Measurements from ENCODE around the gene ANXA2.
"Not testable (repeated sequence)": the region's sequence is repeated elsewhere in the genome, so short reads cannot be mapped to it uniquely, and the experiment has no call there.

Gene ANXA2

GRCh38 chr15:60397772-60398445 is at the start of gene ANXA2:
TSS of gene ANXA2 (minus strand) at chr15:60397986. CDS start at chr15:60386075, 11,911 bp downstream.
- peak; percentile 56 for DNase-seq (ENCODE audit: low read depth)

GRCh38 chr15:60444289-60444912 is 46.6 kb upstream of the ANXA2 start:
- DNase-seq (ENCODE audit: low read depth) = no peak

- no peak for DNase-seq (ENCODE audit: low read depth)
These were observed 45.0 kb upstream of the ANXA2 start for GRCh38 chr15:60442763-60443162.

GRCh38 chr15:60442031-60442650 is 44.4 kb upstream of the ANXA2 start:
- no peak for DNase-seq (ENCODE audit: low read depth)

- no peak for DNase-seq (ENCODE audit: low read depth)
These were observed 43.5 kb upstream of the ANXA2 start for GRCh38 chr15:60441331-60441730.

GRCh38 chr15:60438646-60439045 is 40.9 kb upstream of the ANXA2 start:
- no peak for DNase-seq (ENCODE audit: low read depth)

- DNase-seq (ENCODE audit: low read depth) = no peak
These were observed 31.1 kb upstream of the ANXA2 start for GRCh38 chr15:60428935-60429334.

GRCh38 chr15:60426870-60427508 is 29.2 kb upstream of the ANXA2 start:
- no peak for DNase-seq (ENCODE audit: low read depth)

- no peak for DNase-seq (ENCODE audit: low read depth)
These were observed 27.7 kb upstream of the ANXA2 start for GRCh38 chr15:60425461-60425860.

- DNase-seq (ENCODE audit: low read depth) = no peak
These were observed 26.2 kb upstream of the ANXA2 start for GRCh38 chr15:60424006-60424405.

- no peak for DNase-seq (ENCODE audit: low read depth)
These were observed 25.8 kb upstream of the ANXA2 start for GRCh38 chr15:60423537-60423936.

- no peak for DNase-seq (ENCODE audit: low read depth)
These were observed 23.8 kb upstream of the ANXA2 start for GRCh38 chr15:60421544-60421943.

GRCh38 chr15:60420203-60420716 is 22.5 kb upstream of the ANXA2 start:
- no peak for DNase-seq (ENCODE audit: low read depth)

- no peak for DNase-seq (ENCODE audit: low read depth)
These were observed 22.0 kb upstream of the ANXA2 start for GRCh38 chr15:60419753-60420152.

- DNase-seq (ENCODE audit: low read depth) = no peak
These were observed 20.3 kb upstream of the ANXA2 start for GRCh38 chr15:60418096-60418495.

- no peak for DNase-seq (ENCODE audit: low read depth)
These were observed 19.3 kb upstream of the ANXA2 start for GRCh38 chr15:60417112-60417511.

GRCh38 chr15:60416484-60416883 is 18.7 kb upstream of the ANXA2 start:
- no peak for DNase-seq (ENCODE audit: low read depth)

GRCh38 chr15:60414016-60414682 is 16.4 kb upstream of the ANXA2 start:
- DNase-seq (ENCODE audit: low read depth) = no peak

GRCh38 chr15:60413231-60413824 is 15.5 kb upstream of the ANXA2 start:
- no peak for DNase-seq (ENCODE audit: low read depth)

- DNase-seq (ENCODE audit: low read depth) = not testable (repeated sequence)
These were observed 15.0 kb upstream of the ANXA2 start for GRCh38 chr15:60412807-60413206.

GRCh38 chr15:60411774-60412425 is 14.1 kb upstream of the ANXA2 start:
- no peak for DNase-seq (ENCODE audit: low read depth)
